Adipocyte (in vitro differentiated cells): ENCODE data around the gene MFNG.
A peak's percentile ranks its signal among the peaks of the same experiment; 100 is the strongest.

Experiments used
- DNase-seq: peaks from one replicate; pipeline ENCODE4 v3.0.0-alpha.2; 2015; ENCODE audit warnings: low read depth
- H3K27me3 ChIP-seq: replicated peaks from 2 replicates; pipeline ENCODE4 v1.7.0; 2013; ENCODE audit warnings: mild to moderate bottlenecking, low read length, moderate library complexity; ENCODE audit not compliant: control insufficient read depth, insufficient read depth
- H3K36me3 ChIP-seq: 2 replicates; pipeline ENCODE4 v1.7.0; 2013; ENCODE audit warnings: low read length, mild to moderate bottlenecking, moderate library complexity; ENCODE audit not compliant: control insufficient read depth, insufficient read depth, severe bottlenecking
- H3K4me1 ChIP-seq: 2 replicates; pipeline ENCODE4 v1.7.0; 2013; ENCODE audit warnings: mild to moderate bottlenecking, low read length, moderate library complexity; ENCODE audit not compliant: control insufficient read depth, insufficient read depth
- H3K4me3 ChIP-seq: 2 replicates; pipeline ENCODE4 v1.7.0; 2013; ENCODE audit warnings: mild to moderate bottlenecking, low read length, moderate library complexity
- H3K9ac ChIP-seq: 2 replicates; pipeline ENCODE4 v1.7.0; 2013; ENCODE audit warnings: mild to moderate bottlenecking, low read length, moderate library complexity
- H3K9me3 ChIP-seq: 2 replicates; pipeline ENCODE4 v1.7.0; 2013; ENCODE audit warnings: mild to moderate bottlenecking, low read length, moderate library complexity; ENCODE audit not compliant: control insufficient read depth

The MFNG gene

GRCh38 chr22:37439347-37439746 is 46.8 kb downstream of the MFNG start:
- Histone ChIP-seq H3K9me3 (peaks cover 23% of the 10 kb centered on the region), H3K4me1 (no peaks in the 10 kb centered on the region), H3K4me3 (no peak overlapping the region), H3K9ac (no peak overlapping the region), H3K27me3 (peaks cover 63% of the 10 kb centered on the region), H3K36me3 (no peaks in the 10 kb centered on the region)
- DNase-seq, result no peak

GRCh38 chr22:37435970-37436603 is 50.1 kb downstream of the MFNG start:
- peaks cover 37% of the 10 kb centered on the region for H3K9me3 ChIP-seq
- peaks cover 6% of the 10 kb centered on the region for H3K4me1 ChIP-seq
- peaks cover 47% of the 10 kb centered on the region for H3K27me3 ChIP-seq
- DNase-seq, result no peak
- H3K9ac ChIP-seq, result no peak overlapping the region
- no peaks in the 10 kb centered on the region for H3K36me3 ChIP-seq
- H3K4me3 ChIP-seq, result no peak overlapping the region

GRCh38 chr22:37433786-37434185 is 52.4 kb downstream of the MFNG start:
- Histone ChIP-seq H3K4me3 (no peak overlapping the region), H3K36me3 (no peaks in the 10 kb centered on the region), H3K4me1 (peaks cover 6% of the 10 kb centered on the region), H3K9ac (no peak overlapping the region), H3K27me3 (peaks cover 46% of the 10 kb centered on the region), H3K9me3 (peaks cover 25% of the 10 kb centered on the region)
- DNase-seq, result no peak

GRCh38 chr22:37432708-37433054 is 53.5 kb downstream of the MFNG start:
- Histone ChIP-seq H3K4me3 (no peak overlapping the region), H3K9ac (no peak overlapping the region), H3K9me3 (peaks cover 25% of the 10 kb centered on the region), H3K36me3 (no peaks in the 10 kb centered on the region), H3K4me1 (peaks cover 6% of the 10 kb centered on the region), H3K27me3 (peaks cover 46% of the 10 kb centered on the region)
- DNase-seq, result no peak

- Histone ChIP-seq H3K9ac (no peak overlapping the region), H3K27me3 (peaks cover 49% of the 10 kb centered on the region), H3K36me3 (no peaks in the 10 kb centered on the region), H3K9me3 (peaks cover 25% of the 10 kb centered on the region), H3K4me3 (no peak overlapping the region), H3K4me1 (peaks cover 6% of the 10 kb centered on the region)
- peak; percentile 74 for DNase-seq
Observed at GRCh38 chr22:37431801-37432707, 54.1 kb downstream of the MFNG start.

GRCh38 chr22:37431366-37431765 is 54.8 kb downstream of the MFNG start:
- no peak overlapping the region for H3K4me3 ChIP-seq
- H3K36me3 ChIP-seq, result no peaks in the 10 kb centered on the region
- H3K9ac ChIP-seq, result no peak overlapping the region
- DNase-seq, result no peak
- peaks cover 25% of the 10 kb centered on the region for H3K9me3 ChIP-seq
- peaks cover 6% of the 10 kb centered on the region for H3K4me1 ChIP-seq
- H3K27me3 ChIP-seq, result peaks cover 50% of the 10 kb centered on the region

- H3K27me3 ChIP-seq, result peaks cover 52% of the 10 kb centered on the region
- DNase-seq, result no peak
Observed at GRCh38 chr22:37430941-37431340, 55.2 kb downstream of the MFNG start.

GRCh38 chr22:37428649-37429586 is 57.3 kb downstream of the MFNG start:
- Histone ChIP-seq H3K9me3 (peaks cover 16% of the 10 kb centered on the region), H3K9ac (no peak overlapping the region), H3K27me3 (peaks cover 52% of the 10 kb centered on the region), H3K4me3 (no peak overlapping the region), H3K4me1 (peaks cover 6% of the 10 kb centered on the region), H3K36me3 (no peaks in the 10 kb centered on the region)
- peak; percentile 69 for DNase-seq

More at GRCh38 chr22:37430941-37431340, 55.2 kb downstream of the MFNG start:
- H3K9ac ChIP-seq, result no peak overlapping the region
- H3K9me3 ChIP-seq, result peaks cover 25% of the 10 kb centered on the region
- H3K36me3 ChIP-seq, result no peaks in the 10 kb centered on the region
- H3K4me3 ChIP-seq, result no peak overlapping the region
- H3K4me1 ChIP-seq, result peaks cover 6% of the 10 kb centered on the region

GRCh38 chr22:37427711-37428635 is 58.2 kb downstream of the MFNG start:
- Histone ChIP-seq H3K36me3 (no peaks in the 10 kb centered on the region), H3K27me3 (peaks cover 52% of the 10 kb centered on the region), H3K9me3 (peaks cover 6% of the 10 kb centered on the region), H3K4me1 (peaks cover 6% of the 10 kb centered on the region), H3K9ac (no peak overlapping the region), H3K4me3 (peak overlapping the region; percentile 47)
- DNase-seq, result no peak

- Histone ChIP-seq H3K9ac (no peak within 1 kb of the TSS), H3K4me3 (peak within 1 kb of the TSS; percentile 47), H3K27me3 (peaks cover 53% of the 10 kb centered on the region), H3K4me1 (peaks cover 6% of the 10 kb centered on the region), H3K9me3 (no peaks in the 10 kb centered on the region), H3K36me3 (no peaks in the 10 kb centered on the region)
- DNase-seq, result peak; percentile 57
Observed at GRCh38 chr22:37427135-37427710, 59.0 kb downstream of the MFNG start, which contains the start of gene ELFN2. TSS of gene ELFN2 (minus strand) at chr22:37427479. CDS start at chr22:37375534, 51,945 bp downstream.
